Mesenchymal stem cell (in vitro differentiated cells and primary cell): ENCODE data around the gene HHIPL1.

Experiments used
- DNase-seq: peaks from one replicate; pipeline ENCODE4 v3.0.0-alpha.2; 2013
- H2AFZ ChIP-seq: one replicate; pipeline ENCODE4 v1.6.1; 2013; ENCODE audit warnings: low read depth, mild to moderate bottlenecking, control low read depth, inconsistent platforms, low read length, moderate library complexity
- H2AK5ac ChIP-seq: 2 replicates; pipeline ENCODE4 v1.6.1; 2013; ENCODE audit warnings: low read length, moderate library complexity, mild to moderate bottlenecking, inconsistent platforms; ENCODE audit not compliant: severe bottlenecking
- H2BK120ac ChIP-seq: one replicate; pipeline ENCODE4 v1.6.1; 2013; ENCODE audit warnings: low read depth, mild to moderate bottlenecking, inconsistent platforms, low read length, moderate library complexity
- H2BK12ac ChIP-seq, 2 experiments: one replicate each; pipeline ENCODE4 v1.6.1; 2013; ENCODE audit warnings: inconsistent platforms in 2 of 2, low read length in 2 of 2, mild to moderate bottlenecking in 2 of 2, moderate library complexity in 2 of 2, control low read depth in 1 of 2
- H2BK15ac ChIP-seq: one replicate; pipeline ENCODE4 v1.6.1; 2013; ENCODE audit warnings: mild to moderate bottlenecking, low read depth, inconsistent platforms; ENCODE audit not compliant: poor library complexity, severe bottlenecking
- H2BK5ac ChIP-seq: 2 replicates; pipeline ENCODE4 v1.6.1; 2013; ENCODE audit warnings: low read depth, mild to moderate bottlenecking, low read length, control low read depth, inconsistent platforms; ENCODE audit not compliant: poor library complexity, severe bottlenecking
- H3K14ac ChIP-seq, 2 experiments: one replicate each; pipeline ENCODE4 v1.6.1; 2013; ENCODE audit warnings: inconsistent platforms in 2 of 2, low read length in 2 of 2, control low read depth in 1 of 2, mild to moderate bottlenecking in 1 of 2, moderate library complexity in 1 of 2
- H3K18ac ChIP-seq, 2 experiments: one replicate each; pipeline ENCODE4 v1.6.1; 2013; ENCODE audit warnings: inconsistent platforms in 2 of 2, low read length in 2 of 2, control low read depth in 1 of 2, low read depth in 1 of 2, mild to moderate bottlenecking in 1 of 2
- H3K23ac ChIP-seq, 2 experiments: one replicate each; pipeline ENCODE4 v1.6.1; 2013; ENCODE audit warnings: inconsistent platforms in 2 of 2, low read length in 2 of 2, mild to moderate bottlenecking in 2 of 2, moderate library complexity in 2 of 2, control low read depth in 1 of 2
- H3K27ac ChIP-seq: 2 replicates; pipeline ENCODE4 v1.5.1; 2013; ENCODE audit warnings: mild to moderate bottlenecking, moderate library complexity, low read length, control low read depth, inconsistent platforms; ENCODE audit not compliant: poor library complexity, severe bottlenecking
- H3K27me3 ChIP-seq, 2 experiments: 2 replicates each; pipeline versions ENCODE4 v1.6.1 to v1.7.0; 2013; ENCODE audit warnings: low read length in 2 of 2, mild to moderate bottlenecking in 2 of 2, moderate library complexity in 2 of 2, control low read depth in 1 of 2, inconsistent platforms in 1 of 2; ENCODE audit not compliant: control insufficient read depth in 1 of 2, insufficient read depth in 1 of 2
- H3K36me3 ChIP-seq, 2 experiments: 2 replicates each; pipeline versions ENCODE4 v1.6.1 to v1.7.0; 2013; ENCODE audit warnings: low read length in 2 of 2, control low read depth in 1 of 2, inconsistent platforms in 1 of 2, low read depth in 1 of 2, mild to moderate bottlenecking in 1 of 2; ENCODE audit not compliant: insufficient read depth in 2 of 2, control insufficient read depth in 1 of 2
- H3K4ac ChIP-seq, 2 experiments: one replicate each; pipeline ENCODE4 v1.6.1; 2013; ENCODE audit warnings: inconsistent platforms in 2 of 2, low read length in 2 of 2, mild to moderate bottlenecking in 2 of 2, moderate library complexity in 2 of 2, control low read depth in 1 of 2, low read depth in 1 of 2
- H3K4me1 ChIP-seq: 2 replicates; pipeline ENCODE4 v1.6.1; 2013; ENCODE audit warnings: low read depth, low read length, control low read depth; ENCODE audit not compliant: control insufficient read depth, insufficient read depth
- H3K4me2 ChIP-seq: 2 replicates; pipeline ENCODE4 v1.6.1; 2013; ENCODE audit warnings: low read length, mild to moderate bottlenecking, inconsistent platforms; ENCODE audit not compliant: poor library complexity, severe bottlenecking
- H3K4me3 ChIP-seq, 2 experiments: 2 replicates each; pipeline versions ENCODE4 v1.5.1 to v1.7.0; 2013; ENCODE audit warnings: low read length in 2 of 2, mild to moderate bottlenecking in 2 of 2, control low read depth in 1 of 2, low read depth in 1 of 2; ENCODE audit not compliant: insufficient read depth in 1 of 2
- H3K79me1 ChIP-seq: replicated peaks from 2 replicates; pipeline ENCODE4 v1.6.1; 2013; ENCODE audit warnings: mild to moderate bottlenecking, control low read depth, low read length, inconsistent platforms; ENCODE audit not compliant: poor library complexity, severe bottlenecking
- H3K9ac ChIP-seq: 2 replicates; pipeline ENCODE4 v1.7.0; 2013; ENCODE audit warnings: mild to moderate bottlenecking, low read length, moderate library complexity
- H3K9me3 ChIP-seq: 2 replicates; pipeline ENCODE4 v1.7.0; 2013; ENCODE audit warnings: mild to moderate bottlenecking, low read length; ENCODE audit not compliant: control insufficient read depth
- H4K8ac ChIP-seq: one replicate; pipeline ENCODE4 v1.6.1; 2013; ENCODE audit warnings: inconsistent platforms, mild to moderate bottlenecking, low read length, moderate library complexity
- H4K91ac ChIP-seq: one replicate; pipeline ENCODE4 v1.6.1; 2013; ENCODE audit warnings: mild to moderate bottlenecking, low read length, inconsistent platforms
- WGBS: methylation state at CpG from one replicate; pipeline ENCODE4 v1.1.7; 2013; ENCODE audit warnings: mixed read lengths; 5-methylcytosine and 5-hydroxymethylcytosine counted together

HHIPL1 gene

GRCh38 chr14:99643343-99643742 lies 1.6 kb upstream of the HHIPL1 start:
- Histone ChIP-seq H3K14ac (no peak overlapping the region), H3K4me1 (peaks cover 17% of the 10 kb centered on the region), H3K9me3 (no peaks in the 10 kb centered on the region), H2AK5ac (no peak overlapping the region), H4K8ac (no peak overlapping the region), H3K4me2 (no peak overlapping the region), H2BK15ac (no peak overlapping the region), H3K4me3 (no peak overlapping the region), H2AFZ (no peak overlapping the region), H2BK12ac (no peak overlapping the region), H3K4ac (no peak overlapping the region), H3K23ac (no peak overlapping the region), H4K91ac (no peak overlapping the region), H3K18ac (no peak overlapping the region), H3K9ac (no peak overlapping the region), H3K27me3 (peaks cover 0 to 9% of the 10 kb centered on the region in 2 experiments), H3K36me3 (no peaks in the 10 kb centered on the region), H2BK5ac (no peak overlapping the region), H3K27ac (no peak overlapping the region), H2BK120ac (no peak overlapping the region), H3K79me1 (no peaks in the 10 kb centered on the region)
- DNase-seq = no peak
- 83% methylated on average over 6 of the region's 6 CpGs for WGBS

- Histone ChIP-seq H3K79me1 (no peaks in the 10 kb centered on the region), H3K9me3 (no peaks in the 10 kb centered on the region), H3K4me2 (no peak overlapping the region), H3K27me3 (peaks cover 0 to 9% of the 10 kb centered on the region in 2 experiments), H2AFZ (no peak overlapping the region), H3K9ac (no peak overlapping the region), H2BK5ac (no peak overlapping the region), H2BK12ac (no peak overlapping the region), H2BK120ac (no peak overlapping the region), H3K4ac (no peak overlapping the region), H2AK5ac (no peak overlapping the region), H3K23ac (no peak overlapping the region), H3K27ac (no peak overlapping the region), H3K36me3 (no peaks in the 10 kb centered on the region), H4K91ac (no peak overlapping the region), H4K8ac (no peak overlapping the region), H3K14ac (no peak overlapping the region), H2BK15ac (no peak overlapping the region), H3K4me1 (peaks cover 17% of the 10 kb centered on the region), H3K18ac (no peak overlapping the region), H3K4me3 (peak overlapping the region in 1 of 2 experiments; percentile 67)
- WGBS = 88% methylated on average over 10 of the region's 11 CpGs
- DNase-seq = no peak
Observed at GRCh38 chr14:99644035-99644587, 818 bp upstream of the HHIPL1 start.

- Histone ChIP-seq H3K23ac (peak overlapping the region in 1 of 2 experiments; percentile 80), H3K14ac (peak overlapping the region in 1 of 2 experiments; percentile 27), H2BK15ac (peak overlapping the region; percentile 90), H2BK12ac (no peak overlapping the region), H2AK5ac (no peak overlapping the region), H3K36me3 (no peaks in the 10 kb centered on the region), H3K18ac (peak overlapping the region; percentile 49 to 63), H3K9ac (peak overlapping the region; percentile 85), H2BK120ac (peak overlapping the region; percentile 29), H3K9me3 (no peaks in the 10 kb centered on the region), H3K79me1 (no peaks in the 10 kb centered on the region), H3K4me2 (peak overlapping the region; percentile 89), H3K4ac (no peak overlapping the region), H3K27ac (no peak overlapping the region), H3K4me3 (peak overlapping the region in 1 of 2 experiments; percentile 67), H4K91ac (no peak overlapping the region), H2AFZ (peak overlapping the region; percentile 18), H3K4me1 (peaks cover 22% of the 10 kb centered on the region), H4K8ac (peak overlapping the region; percentile 86), H3K27me3 (peaks cover 0 to 9% of the 10 kb centered on the region in 2 experiments), H2BK5ac (no peak overlapping the region)
- WGBS = 68% methylated on average over 31 of the region's 32 CpGs
- DNase-seq = no peak
Observed at GRCh38 chr14:99645545-99646505, 896 bp downstream of the HHIPL1 start.

GRCh38 chr14:99647411-99647810 lies 2.5 kb downstream of the HHIPL1 start:
- Histone ChIP-seq H3K4me1 (peaks cover 22% of the 10 kb centered on the region), H3K36me3 (no peaks in the 10 kb centered on the region), H3K4ac (no peak overlapping the region), H4K91ac (no peak overlapping the region), H3K18ac (no peak overlapping the region), H3K27ac (no peak overlapping the region), H3K27me3 (peaks cover 0 to 9% of the 10 kb centered on the region in 2 experiments), H4K8ac (no peak overlapping the region), H2BK15ac (no peak overlapping the region), H3K4me2 (no peak overlapping the region), H3K79me1 (no peaks in the 10 kb centered on the region), H3K9me3 (no peaks in the 10 kb centered on the region), H3K9ac (no peak overlapping the region), H2AK5ac (no peak overlapping the region), H3K14ac (no peak overlapping the region), H3K4me3 (no peak overlapping the region), H2BK120ac (no peak overlapping the region), H2BK5ac (no peak overlapping the region), H2BK12ac (no peak overlapping the region), H3K23ac (no peak overlapping the region), H2AFZ (no peak overlapping the region)
- peak; percentile 54 for DNase-seq
- WGBS = 66% methylated on average over 7 of the region's 7 CpGs
